Measurements from ENCODE around the gene RPH3AL. TPM values are rescaled to one million over a fixed set of nuclear protein-coding genes. Genes with fewer than 3 reads are reported as not detected.
"Not testable (repeated sequence)": the region's sequence is repeated elsewhere in the genome, so short reads cannot be mapped to it uniquely, and the experiment has no call there.

Gene RPH3AL
- total RNA-seq, 2 experiments from 2014 or later, result 1.7 to 3.0 TPM

GRCh38 chr17:237406-237955 is 115.1 kb downstream of the RPH3AL start:
- H3K27me3 Mint-ChIP-seq, result no peaks in the 10 kb centered on the region
- POLR2A ChIA-PET, result no interaction called here
- H3K4me3 Mint-ChIP-seq, result no peak overlapping the region
- intact Hi-C loops (cut with micrococcal nuclease), result no loop called here
- DNase-seq, result no peak
- CTCF ChIA-PET, result no interaction called here
- no peak overlapping the region for H3K27ac Mint-ChIP-seq
- no peaks in the 10 kb centered on the region for H3K9me3 Mint-ChIP-seq
- no peaks in the 10 kb centered on the region for H3K4me1 Mint-ChIP-seq (ENCODE audit: low read depth)
- H3K36me3 Mint-ChIP-seq, result no peaks in the 10 kb centered on the region

GRCh38 chr17:236641-237405 is 115.8 kb downstream of the RPH3AL start:
- intact Hi-C loops (cut with micrococcal nuclease), result no loop called here
- Mint-ChIP-seq H3K27ac (no peak overlapping the region), H3K9me3 (no peaks in the 10 kb centered on the region), H3K36me3 (no peaks in the 10 kb centered on the region), H3K4me3 (no peak overlapping the region), H3K4me1 (ENCODE audit: low read depth) (no peaks in the 10 kb centered on the region), H3K27me3 (no peaks in the 10 kb centered on the region)
- CTCF ChIA-PET, result no interaction called here
- POLR2A ChIA-PET, result no interaction called here
- DNase-seq, result no peak

- Mint-ChIP-seq H3K4me1 (ENCODE audit: low read depth) (no peaks in the 10 kb centered on the region), H3K4me3 (no peak overlapping the region), H3K36me3 (no peaks in the 10 kb centered on the region), H3K27ac (no peak overlapping the region), H3K9me3 (no peaks in the 10 kb centered on the region), H3K27me3 (no peaks in the 10 kb centered on the region)
- DNase-seq, result no peak
- POLR2A ChIA-PET, result no interaction called here
- intact Hi-C loops (cut with micrococcal nuclease), result no loop called here
- CTCF ChIA-PET, result no interaction called here
These were observed 116.6 kb downstream of the RPH3AL start for GRCh38 chr17:235831-236640.

- intact Hi-C loops (cut with micrococcal nuclease); H3K27me3 Mint-ChIP-seq; CTCF ChIA-PET; H3K4me1 Mint-ChIP-seq (ENCODE audit: low read depth); H3K9me3 Mint-ChIP-seq; POLR2A ChIA-PET; H3K36me3 Mint-ChIP-seq; DNase-seq; H3K27ac Mint-ChIP-seq; H3K4me3 Mint-ChIP-seq: not testable (repeated sequence)
These were observed 117.4 kb downstream of the RPH3AL start for GRCh38 chr17:234994-235830.

GRCh38 chr17:234163-234993 is 118.2 kb downstream of the RPH3AL start:
- intact Hi-C loops (cut with micrococcal nuclease); H3K27ac Mint-ChIP-seq; H3K36me3 Mint-ChIP-seq; H3K27me3 Mint-ChIP-seq; DNase-seq; POLR2A ChIA-PET; H3K4me3 Mint-ChIP-seq; CTCF ChIA-PET; H3K9me3 Mint-ChIP-seq; H3K4me1 Mint-ChIP-seq (ENCODE audit: low read depth): not testable (repeated sequence)

GRCh38 chr17:233473-233941 is 119.1 kb downstream of the RPH3AL start:
- Mint-ChIP-seq H3K27me3 (no peaks in the 10 kb centered on the region), H3K36me3 (no peaks in the 10 kb centered on the region), H3K4me3 (no peak overlapping the region), H3K27ac (no peak overlapping the region), H3K4me1 (ENCODE audit: low read depth) (no peaks in the 10 kb centered on the region), H3K9me3 (no peaks in the 10 kb centered on the region)
- ChIA-PET POLR2A (no interaction called here), CTCF (no interaction called here)
- DNase-seq, result no peak
- intact Hi-C loops (cut with micrococcal nuclease), result no loop called here

- Mint-ChIP-seq H3K9me3 (no peaks in the 10 kb centered on the region), H3K27ac (no peak overlapping the region), H3K27me3 (no peaks in the 10 kb centered on the region), H3K4me1 (ENCODE audit: low read depth) (no peaks in the 10 kb centered on the region), H3K4me3 (no peak overlapping the region), H3K36me3 (no peaks in the 10 kb centered on the region)
- CTCF ChIA-PET, result no interaction called here
- no peak for DNase-seq
- POLR2A ChIA-PET, result no interaction called here
- intact Hi-C loops (cut with micrococcal nuclease), result no loop called here
These were observed 120.4 kb downstream of the RPH3AL start for GRCh38 chr17:231966-232807.

- intact Hi-C loops (cut with micrococcal nuclease), result no loop called here
- Mint-ChIP-seq H3K9me3 (no peaks in the 10 kb centered on the region), H3K4me1 (ENCODE audit: low read depth) (no peaks in the 10 kb centered on the region), H3K36me3 (no peaks in the 10 kb centered on the region), H3K27me3 (no peaks in the 10 kb centered on the region), H3K4me3 (no peak overlapping the region), H3K27ac (no peak overlapping the region)
- no peak for DNase-seq
- ChIA-PET CTCF (no interaction called here), POLR2A (no interaction called here)
These were observed 121.2 kb downstream of the RPH3AL start for GRCh38 chr17:231191-231965.

- Mint-ChIP-seq H3K36me3 (no peaks in the 10 kb centered on the region), H3K4me1 (ENCODE audit: low read depth) (no peaks in the 10 kb centered on the region), H3K27ac (no peak overlapping the region), H3K4me3 (no peak overlapping the region), H3K9me3 (no peaks in the 10 kb centered on the region), H3K27me3 (no peaks in the 10 kb centered on the region)
- intact Hi-C loops (cut with micrococcal nuclease), result no loop called here
- ChIA-PET CTCF (no interaction called here), POLR2A (no interaction called here)
- DNase-seq, result no peak
These were observed 122.2 kb downstream of the RPH3AL start for GRCh38 chr17:230395-230770.

- DNase-seq, result no peak
- POLR2A ChIA-PET, result no interaction called here
- Mint-ChIP-seq H3K9me3 (no peaks in the 10 kb centered on the region), H3K4me1 (ENCODE audit: low read depth) (no peaks in the 10 kb centered on the region), H3K27me3 (no peaks in the 10 kb centered on the region), H3K27ac (no peak overlapping the region), H3K36me3 (no peaks in the 10 kb centered on the region), H3K4me3 (no peak overlapping the region)
- CTCF ChIA-PET, result no interaction called here
- intact Hi-C loops (cut with micrococcal nuclease), result no loop called here
These were observed 122.8 kb downstream of the RPH3AL start for GRCh38 chr17:229709-230394.
